LNCAP (cell line): ENCODE data around the gene CTRB2.

ENCODE experiments used
- TF ChIP-seq, protein P1 (sequence below): fragments of 450-650 bp; IDR thresholded peaks from 2 replicates; pipeline ENCODE4 v1.5.1; 2017; ENCODE audit warnings: mild to moderate bottlenecking

The CTRB2 gene

DNA sequence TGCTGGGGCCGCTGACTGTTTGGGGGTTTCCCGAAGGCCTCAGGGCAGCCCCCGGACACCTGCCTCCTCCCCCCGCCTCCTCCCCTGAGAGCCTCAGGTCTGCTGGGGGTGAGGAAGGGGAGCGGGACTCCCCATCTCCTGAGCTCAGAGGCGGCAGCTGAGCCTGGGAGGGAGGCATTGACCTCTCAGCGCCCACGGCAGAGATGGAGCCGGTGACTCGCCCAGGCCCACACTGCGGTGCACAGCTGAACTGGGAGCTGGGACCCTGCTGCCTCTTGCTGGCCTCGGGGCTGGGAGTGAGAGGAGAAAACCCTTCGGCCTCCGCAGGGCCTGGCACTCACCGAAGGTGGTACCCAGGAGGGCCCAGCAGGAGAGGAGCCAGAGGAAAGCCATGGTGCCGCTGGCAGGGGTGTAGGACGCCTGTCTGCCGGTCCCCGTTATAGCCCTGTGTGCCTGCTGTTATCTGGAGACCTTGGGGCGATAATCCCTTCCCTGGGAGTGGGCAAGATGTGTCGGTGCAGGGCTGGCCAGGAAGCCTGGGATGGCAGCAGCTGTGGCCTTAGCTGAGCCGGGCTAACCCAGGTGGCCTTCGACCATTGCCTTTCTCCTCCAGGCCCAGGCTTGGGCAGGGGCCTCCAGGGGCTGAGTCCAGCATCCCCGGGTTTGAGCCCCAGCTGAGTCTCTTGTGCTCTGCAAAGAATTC lies at the start of gene CTRB2:
Gene CTRB2, minus strand, starts transcription at position 413 of the 703 bp plus-strand sequence. Its CDS starts 20 bp downstream, at position 393.
- TF ChIP-seq, protein P1, sequence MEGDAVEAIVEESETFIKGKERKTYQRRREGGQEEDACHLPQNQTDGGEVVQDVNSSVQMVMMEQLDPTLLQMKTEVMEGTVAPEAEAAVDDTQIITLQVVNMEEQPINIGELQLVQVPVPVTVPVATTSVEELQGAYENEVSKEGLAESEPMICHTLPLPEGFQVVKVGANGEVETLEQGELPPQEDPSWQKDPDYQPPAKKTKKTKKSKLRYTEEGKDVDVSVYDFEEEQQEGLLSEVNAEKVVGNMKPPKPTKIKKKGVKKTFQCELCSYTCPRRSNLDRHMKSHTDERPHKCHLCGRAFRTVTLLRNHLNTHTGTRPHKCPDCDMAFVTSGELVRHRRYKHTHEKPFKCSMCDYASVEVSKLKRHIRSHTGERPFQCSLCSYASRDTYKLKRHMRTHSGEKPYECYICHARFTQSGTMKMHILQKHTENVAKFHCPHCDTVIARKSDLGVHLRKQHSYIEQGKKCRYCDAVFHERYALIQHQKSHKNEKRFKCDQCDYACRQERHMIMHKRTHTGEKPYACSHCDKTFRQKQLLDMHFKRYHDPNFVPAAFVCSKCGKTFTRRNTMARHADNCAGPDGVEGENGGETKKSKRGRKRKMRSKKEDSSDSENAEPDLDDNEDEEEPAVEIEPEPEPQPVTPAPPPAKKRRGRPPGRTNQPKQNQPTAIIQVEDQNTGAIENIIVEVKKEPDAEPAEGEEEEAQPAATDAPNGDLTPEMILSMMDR = no peak

DNA sequence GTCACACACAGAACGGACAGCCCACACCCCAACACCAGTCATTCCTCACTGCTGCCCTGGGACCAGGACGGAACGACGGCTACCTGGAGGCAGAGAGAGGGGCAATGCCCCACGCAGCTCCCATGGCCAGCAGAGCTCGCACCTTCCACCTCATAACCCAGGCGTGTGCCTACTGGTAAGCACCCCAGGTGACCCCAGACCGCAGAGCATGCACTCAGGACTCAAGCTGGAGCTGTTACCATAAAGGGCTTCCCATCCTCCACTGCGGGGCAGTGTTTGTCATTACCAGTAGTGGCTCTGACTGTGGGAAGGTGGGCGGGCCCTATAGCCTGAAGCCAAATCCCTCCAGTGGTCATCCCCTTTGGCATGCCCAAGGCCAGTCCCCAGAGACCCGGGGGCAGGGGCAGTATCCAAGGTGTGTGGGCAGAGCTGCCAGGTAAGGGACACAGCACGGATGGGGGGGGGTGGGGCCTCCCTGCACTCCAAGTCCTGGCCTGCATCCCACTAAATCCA lies 49.2 kb upstream of the CTRB2 start:
- TF ChIP-seq, protein P1 = no peak

DNA sequence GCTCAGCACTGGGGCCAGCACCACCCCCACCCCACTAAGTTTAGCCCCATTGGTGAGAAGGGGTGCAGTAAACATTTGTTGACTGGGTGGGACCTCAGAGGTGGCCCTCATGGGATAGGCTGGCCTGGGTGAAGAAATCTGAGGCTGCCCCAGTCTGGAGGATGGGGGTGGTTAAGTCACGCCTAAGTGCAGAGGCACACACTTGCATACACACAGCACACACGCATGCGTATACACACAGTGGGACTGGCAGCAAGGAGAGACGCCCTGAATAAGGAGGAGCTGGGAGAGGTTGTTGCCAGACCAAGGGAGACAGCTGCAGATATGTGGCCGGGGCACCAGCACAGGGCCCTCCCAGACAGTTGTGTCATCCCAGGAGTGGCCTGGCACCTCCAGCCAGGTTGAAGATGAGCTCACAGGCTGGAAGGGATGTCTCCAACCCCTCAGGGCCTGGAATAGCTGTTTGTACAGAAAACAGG lies 47.4 kb upstream of the CTRB2 start:
- TF ChIP-seq, protein P1 = no peak

DNA sequence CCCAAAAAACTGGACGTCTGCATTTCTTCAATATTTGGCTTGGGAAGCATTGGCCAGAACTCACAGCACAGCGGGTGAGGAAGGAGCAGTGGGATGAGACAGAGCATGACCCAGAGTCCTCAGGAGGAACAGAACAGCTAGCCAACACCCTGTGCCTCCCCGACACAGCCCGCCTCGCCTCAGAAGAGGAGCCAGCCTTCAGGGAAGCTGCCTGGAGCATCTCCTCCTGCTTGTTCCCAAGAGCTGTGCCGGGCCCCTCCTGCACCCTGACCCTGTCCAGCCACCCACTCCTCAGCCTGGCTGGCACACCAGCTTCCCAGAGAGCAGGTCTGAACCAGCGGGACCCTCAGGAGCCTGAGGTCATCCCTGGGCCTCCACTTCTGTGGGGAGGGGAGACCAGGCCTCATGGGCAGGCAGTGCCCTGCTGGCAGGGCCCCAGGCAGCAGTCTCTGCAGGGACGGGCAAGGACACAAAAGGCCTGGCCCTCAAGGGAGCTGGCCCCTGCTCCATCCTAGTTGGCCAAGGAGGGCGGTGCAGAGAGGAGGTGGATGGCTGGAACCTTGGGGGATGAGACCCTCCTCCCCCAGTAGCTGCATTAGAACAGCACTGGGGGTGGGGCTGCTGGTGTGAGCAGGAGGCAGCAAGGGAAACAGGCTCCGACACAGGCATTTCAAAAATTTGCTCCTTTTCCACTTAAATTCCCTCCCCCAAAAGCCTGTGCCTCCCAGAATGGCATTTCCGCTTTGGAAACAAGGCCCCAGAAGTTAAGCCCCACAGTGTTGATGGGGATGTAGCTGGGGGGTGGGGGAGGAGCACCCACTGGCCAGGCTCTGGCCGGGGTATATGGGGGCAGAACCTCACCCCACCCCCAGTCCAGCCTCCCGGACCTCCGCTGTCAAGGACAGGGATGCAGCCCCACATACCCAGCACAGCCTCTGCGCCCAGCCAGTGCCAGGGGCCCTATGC lies 46.3 kb upstream of the CTRB2 start:
- TF ChIP-seq, protein P1 = no peak

DNA sequence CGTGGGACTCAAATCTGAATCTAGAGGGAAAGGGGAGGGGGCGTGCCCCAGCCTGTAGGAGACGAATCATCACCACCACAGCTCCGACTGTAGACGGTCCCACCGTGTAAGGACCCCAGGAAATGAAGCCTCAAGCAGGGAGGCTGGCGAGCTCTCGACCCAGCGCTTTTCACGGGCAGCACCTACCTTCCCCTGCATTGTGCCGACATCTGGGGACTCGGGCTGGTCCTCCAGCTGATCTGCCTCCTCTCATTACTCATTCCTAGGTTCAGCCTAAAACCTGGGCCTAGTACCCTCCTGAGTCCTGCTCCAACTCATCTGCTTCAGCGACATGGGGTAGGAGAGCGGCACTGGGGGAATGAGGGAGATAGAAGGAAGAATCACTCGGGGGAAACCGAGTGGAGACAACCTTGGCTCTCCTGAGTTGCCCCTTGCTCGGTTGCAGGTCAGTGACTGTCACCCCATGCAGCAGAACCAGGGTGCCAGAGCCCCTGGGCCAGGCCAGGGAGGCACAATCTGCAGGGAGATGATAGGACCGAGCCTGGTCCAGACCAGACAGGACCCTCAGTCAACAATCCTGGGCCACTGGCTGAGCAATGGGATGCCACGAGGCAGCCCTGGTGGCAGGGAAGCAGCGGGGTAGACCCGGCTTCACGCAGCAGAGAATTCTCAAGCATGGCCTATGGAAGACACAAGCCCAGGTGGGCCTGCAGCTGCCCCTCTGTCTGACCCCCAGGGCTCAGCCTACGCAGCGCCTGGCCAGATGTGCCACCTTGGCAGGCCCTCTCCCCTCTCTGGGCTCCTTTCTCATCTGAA lies 45.3 kb upstream of the CTRB2 start:
- TF ChIP-seq, protein P1 = no peak

DNA sequence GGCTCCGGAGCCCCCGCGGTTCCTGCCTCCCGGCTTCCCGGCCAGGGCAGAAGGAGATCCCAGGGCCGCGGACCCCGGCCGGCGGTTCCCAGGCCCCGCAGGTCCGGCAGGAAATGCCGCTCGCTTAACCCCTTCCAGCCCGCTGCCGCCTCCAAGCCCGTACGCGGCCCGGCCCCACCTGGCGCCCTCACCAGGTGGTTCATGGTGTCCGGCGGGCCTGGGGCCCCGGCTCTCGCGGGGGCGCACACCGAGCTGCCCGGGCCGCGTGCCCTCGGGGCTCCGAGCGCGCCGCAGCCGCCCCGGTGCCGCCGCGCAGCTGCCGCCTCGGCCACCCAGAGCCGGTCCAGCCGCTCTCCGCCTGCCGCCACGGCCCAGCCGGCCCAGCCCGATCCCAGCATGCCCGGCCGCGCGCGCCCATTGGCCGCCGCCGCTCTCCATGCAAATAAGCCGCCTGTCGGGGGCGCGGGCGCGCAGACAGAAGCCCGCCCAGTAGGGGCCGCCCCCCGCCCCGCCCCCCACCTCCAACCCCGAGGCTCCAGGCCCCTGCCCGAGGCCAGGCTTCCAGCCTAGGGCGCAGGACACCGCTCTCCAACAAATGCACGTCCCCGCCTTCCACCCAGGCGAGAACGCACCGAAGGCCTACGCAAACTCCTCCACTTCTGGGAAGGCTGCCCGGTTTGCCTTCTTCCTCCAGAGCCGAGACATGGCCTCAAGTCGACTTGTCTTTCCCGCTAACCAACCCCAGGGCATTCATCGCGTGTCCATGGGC lies 44.5 kb upstream of the CTRB2 start, which contains the start of gene BCAR1:
Gene BCAR1, minus strand, starts transcription at position 345 of the 769 bp plus-strand sequence. Its CDS starts 142 bp downstream, at position 203.
- TF ChIP-seq, protein P1 = no peak
